Brain pericyte (primary cell): ENCODE results near the gene HAS3.
"Not testable (repeated sequence)": the region's sequence is repeated elsewhere in the genome, so short reads cannot be mapped to it uniquely, and the experiment has no call there.

Experiments
- DNase-seq: peaks from one replicate; pipeline ENCODE4 v3.0.0-alpha.2; 2012; ENCODE audit warnings: low read depth, low spot score

HAS3 gene

DNA sequence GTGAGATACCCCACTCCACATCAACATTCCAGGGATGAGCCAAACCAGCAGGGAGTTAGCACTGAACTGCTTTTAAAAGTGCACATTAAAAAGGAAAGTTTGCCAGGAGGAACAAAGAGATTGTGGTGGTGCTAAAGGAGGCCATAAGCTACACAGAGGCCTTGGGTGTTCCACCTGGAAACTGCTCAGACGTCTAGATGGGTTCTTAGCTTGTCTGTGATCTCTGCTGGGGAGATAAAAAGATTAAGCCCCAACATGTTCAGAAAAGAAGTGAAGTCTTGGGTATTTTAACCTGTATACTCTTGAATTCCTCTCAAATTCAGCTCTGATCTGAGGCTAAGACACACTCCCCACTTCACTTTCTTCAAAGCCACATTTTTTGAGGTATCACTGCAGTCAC, 10.4 kb downstream of the HAS3 start:
- no peak for DNase-seq

DNA sequence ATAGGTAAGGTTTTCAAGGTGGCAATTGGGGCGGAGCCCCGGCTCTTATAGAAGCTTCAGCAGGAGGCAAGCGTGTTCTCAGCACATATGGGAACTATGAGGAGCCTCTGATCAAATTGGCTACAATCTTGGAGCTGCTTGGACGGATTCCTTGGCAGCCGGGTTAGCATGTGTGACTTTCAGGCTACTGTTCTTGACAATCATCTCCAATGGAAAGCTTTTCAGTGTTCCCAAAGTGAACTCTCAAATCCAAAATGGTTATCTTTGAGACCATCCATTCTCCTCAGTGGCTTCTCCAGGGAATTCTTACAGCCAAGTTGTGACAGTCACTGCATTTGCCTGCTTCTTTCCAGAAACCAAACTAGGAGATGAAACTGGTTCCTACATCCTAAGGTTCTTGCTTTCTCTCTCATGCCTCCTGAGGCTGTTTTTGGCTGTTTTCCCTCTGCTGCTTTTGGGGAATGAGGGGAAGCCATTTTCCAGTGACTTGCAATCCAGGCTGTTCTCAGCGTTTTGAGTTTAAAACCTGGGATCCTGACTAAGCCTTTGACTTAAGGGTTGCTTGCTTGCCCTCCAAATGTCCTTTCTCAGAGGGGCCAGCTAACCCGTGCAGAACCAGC, 10.9 kb downstream of the HAS3 start:
- DNase-seq = no peak

DNA sequence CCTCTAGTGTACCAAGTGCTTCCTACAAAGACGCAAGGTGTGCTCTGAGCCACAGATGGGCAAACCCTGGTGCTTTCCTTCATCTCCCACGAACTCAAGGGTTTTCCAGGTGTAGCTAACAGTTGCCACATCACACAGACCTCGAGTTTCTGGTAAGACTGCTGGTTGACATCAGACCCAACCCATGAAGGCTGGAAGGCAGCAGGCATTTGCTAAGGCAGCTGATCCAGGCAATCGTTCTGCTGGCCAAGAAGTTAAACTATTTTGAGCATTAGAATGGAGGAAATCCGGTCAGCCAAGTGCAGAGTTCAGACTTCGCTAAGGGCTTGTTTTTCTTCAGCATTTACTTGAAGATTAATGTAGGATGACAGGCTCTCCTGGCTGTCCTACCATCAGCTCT, 11.5 kb downstream of the HAS3 start:
- no peak for DNase-seq

DNA sequence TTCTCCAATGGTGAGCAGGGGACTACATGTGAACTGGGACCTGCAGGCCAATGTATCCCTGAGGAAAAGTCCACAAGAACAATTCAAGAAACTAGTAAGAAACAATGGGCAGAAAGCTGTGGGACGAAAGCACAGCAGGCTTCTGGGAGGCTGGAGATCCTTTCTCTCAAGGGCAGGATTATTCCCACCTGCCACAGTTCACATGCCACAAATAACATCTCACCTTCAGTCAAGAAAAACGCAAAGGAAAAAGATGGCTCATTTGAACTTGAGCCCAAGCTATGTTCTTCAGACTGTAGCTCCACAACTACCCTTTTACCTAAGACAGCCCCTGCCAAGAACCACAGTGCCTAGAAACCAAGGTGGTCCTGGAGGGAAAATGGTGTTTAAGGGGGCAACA, 13.0 kb downstream of the HAS3 start:
- DNase-seq = no peak

DNA sequence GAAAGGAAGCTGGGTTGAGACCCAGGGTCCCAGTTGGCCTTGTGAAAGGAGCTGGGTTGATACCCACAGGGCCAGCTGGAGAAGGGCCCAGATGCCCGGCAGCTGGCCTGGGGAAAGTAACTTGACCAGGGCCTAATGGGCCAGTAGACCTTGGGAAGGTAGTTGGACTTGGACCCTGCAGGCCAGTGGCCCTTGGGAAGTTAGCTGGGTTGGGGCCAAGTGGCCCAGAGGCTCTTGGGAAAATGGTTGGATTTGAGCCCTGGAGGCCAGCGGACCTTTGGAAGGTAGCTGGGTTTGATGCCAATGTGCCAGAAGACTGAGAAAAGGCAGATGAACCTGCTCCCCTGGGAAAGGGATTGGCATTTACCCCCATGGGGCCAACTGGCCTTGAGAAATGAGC, 13.5 kb downstream of the HAS3 start:
- DNase-seq = no peak

GRCh38 chr16:69119536-69119935, 14.1 kb downstream of the HAS3 start:
- DNase-seq = no peak

- DNase-seq = no peak
These were observed 14.7 kb downstream of the HAS3 start for GRCh38 chr16:69120096-69120664.

- no peak for DNase-seq
These were observed 18.5 kb downstream of the HAS3 start for GRCh38 chr16:69123910-69124309.

GRCh38 chr16:69124406-69124805, 19.0 kb downstream of the HAS3 start:
- not testable (repeated sequence) for DNase-seq

- DNase-seq = not testable (repeated sequence)
These were observed 19.5 kb downstream of the HAS3 start for GRCh38 chr16:69124961-69125360.

GRCh38 chr16:69126221-69126620, 20.8 kb downstream of the HAS3 start:
- no peak for DNase-seq

GRCh38 chr16:69126801-69127200, 21.3 kb downstream of the HAS3 start:
- DNase-seq = not testable (repeated sequence)

DNA sequence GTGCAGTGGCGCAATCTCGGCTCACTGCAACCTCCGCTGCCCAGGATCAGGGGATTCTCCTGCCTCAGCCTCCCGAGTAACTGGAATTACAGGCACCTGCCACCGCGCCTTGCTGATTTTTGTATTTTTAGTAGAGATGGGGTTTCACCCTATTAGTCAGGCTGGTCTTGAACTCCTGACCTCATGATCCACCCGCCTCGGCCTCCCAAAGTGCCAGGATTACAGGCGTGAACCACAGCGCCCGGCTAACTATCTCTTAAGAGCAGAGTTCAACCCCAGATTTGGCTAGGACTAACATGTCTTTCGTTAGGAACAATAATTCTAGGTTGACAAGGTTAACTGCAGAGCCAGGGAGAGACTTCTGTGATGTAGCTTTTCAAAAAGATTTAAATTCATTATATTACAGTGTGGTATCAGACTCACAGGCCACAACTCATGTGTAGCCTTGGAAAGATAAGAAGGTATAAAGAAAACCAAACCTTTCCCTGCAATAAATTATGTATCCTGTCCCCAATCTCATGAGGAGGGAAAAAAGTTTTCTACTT, 22.6 kb downstream of the HAS3 start:
- DNase-seq = no peak

- DNase-seq = no peak
These were observed 25.0 kb downstream of the HAS3 start for GRCh38 chr16:69130461-69130860.

- DNase-seq = no peak
These were observed 25.9 kb downstream of the HAS3 start for GRCh38 chr16:69131167-69131838.

GRCh38 chr16:69131839-69132423, 26.5 kb downstream of the HAS3 start:
- no peak for DNase-seq

GRCh38 chr16:69132424-69133252, 27.2 kb downstream of the HAS3 start, which contains the start of the genes CHTF8 and UTP4:
Gene CHTF8 (minus strand): TSS chr16:69132588. CDS start chr16:69121458, 11,130 bp downstream.
Gene UTP4 (plus strand): TSS chr16:69132649. CDS start chr16:69133460, 811 bp downstream.
- no peak for DNase-seq

DNA sequence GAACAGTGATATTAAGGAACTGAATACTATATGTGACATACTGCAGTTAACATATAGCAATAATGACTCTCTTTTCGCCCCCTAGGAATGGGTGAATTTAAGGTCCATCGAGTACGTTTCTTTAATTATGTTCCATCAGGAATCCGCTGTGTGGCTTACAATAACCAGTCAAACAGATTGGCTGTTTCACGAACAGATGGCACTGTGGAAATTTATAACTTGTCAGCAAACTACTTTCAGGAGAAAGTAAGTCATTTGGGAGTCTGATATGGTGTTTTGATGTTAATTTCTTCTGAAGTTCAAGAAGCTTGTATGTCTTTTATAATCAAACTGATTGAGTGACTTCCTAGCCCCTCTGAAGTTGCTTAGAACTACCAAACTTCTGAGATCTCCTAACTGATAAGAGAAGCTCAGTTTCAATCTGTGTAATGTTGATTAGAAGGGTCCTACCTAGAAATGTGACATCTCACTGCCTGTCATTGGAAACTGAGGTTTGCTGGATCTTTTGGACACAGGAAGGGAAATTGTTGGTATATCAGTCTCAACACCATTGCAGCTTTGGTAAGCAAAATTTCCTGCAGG, 28.0 kb downstream of the HAS3 start:
- DNase-seq = no peak

GRCh38 chr16:69138608-69139007, 33.2 kb downstream of the HAS3 start:
- DNase-seq = no peak

- not testable (repeated sequence) for DNase-seq
These were observed 34.0 kb downstream of the HAS3 start for GRCh38 chr16:69139464-69139863.

GRCh38 chr16:69141014-69141413, 35.6 kb downstream of the HAS3 start:
- no peak for DNase-seq
